ENCODE measurements around the gene COX4I2. TPM values are rescaled to one million over a fixed set of nuclear protein-coding genes. Genes with fewer than 3 reads are reported as not detected.
"Not testable (repeated sequence)": the region's sequence is repeated elsewhere in the genome, so short reads cannot be mapped to it uniquely, and the experiment has no call there.

The COX4I2 gene
- total and polyA plus RNA-seq, 2 of the 4 experiments (the other 2 are of a cell fraction): not detected

- H3K56ac ChIP-seq (ENCODE audit: extremely low read depth, insufficient read depth, low read length): no peak overlapping the region
- no peaks in the 10 kb centered on the region for H3K9me1 ChIP-seq (ENCODE audit: insufficient read depth, low read length)
- no peak overlapping the region for H3K4me2 ChIP-seq (ENCODE audit: low read depth, low read length)
- H2AK9ac ChIP-seq (replicated peaks; ENCODE audit: low read depth, low read length, poor library complexity): no peak overlapping the region
- intact Hi-C loops (cut with micrococcal nuclease): no loop called here
- H2AK5ac ChIP-seq (ENCODE audit: low read depth, low read length): no peak overlapping the region
- no peak overlapping the region for H4K8ac ChIP-seq (ENCODE audit: low read depth in 2 of 2, low read length in 2 of 2)
- H3K36me3 ChIP-seq (ENCODE audit: control insufficient read depth, insufficient read depth, low read length): no peaks in the 10 kb centered on the region
- no peak overlapping the region for H3K4me3 ChIP-seq (ENCODE audit: insufficient read depth, low read depth, low read length)
- ChIA-PET CTCF (no interaction called here), POLR2A (ENCODE audit: unreplicated experiment) (no interaction called here)
- dilution Hi-C loops (cut with HindIII; ENCODE audit: low sequenced_read_pairs, unreplicated experiment): no loop called here
- H3K18ac ChIP-seq (ENCODE audit: low read depth, low read length): no peak overlapping the region
- DNase-seq (no peak), ATAC-seq (ENCODE audit: low read depth) (no peak)
- H3K4me1 ChIP-seq (ENCODE audit: control insufficient read depth, insufficient read depth, low read length): no peaks in the 10 kb centered on the region
- no TSS peak for BruUV-seq (replicated peaks)
- no peak overlapping the region for H2BK20ac ChIP-seq (ENCODE audit: low read depth, low read length)
- H3K9ac ChIP-seq (ENCODE audit: low read depth, low read length): no peak overlapping the region
- in situ Hi-C loops (cut with MboI; ENCODE audit: low sequenced_read_pairs): no loop called here
- no peak overlapping the region for H4K91ac ChIP-seq (ENCODE audit: insufficient read depth, low read depth, low read length)
- no peak overlapping the region for H2BK120ac ChIP-seq (ENCODE audit: low read depth, low read length)
- no peaks in the 10 kb centered on the region for H3K27me3 ChIP-seq (ENCODE audit: control insufficient read depth, insufficient read depth, low read length)
- no peaks in the 10 kb centered on the region for H4K20me1 ChIP-seq (ENCODE audit: insufficient read depth, low read length)
- TF ChIP-seq MAFK (IDR thresholded peaks at IDR 0.05; ENCODE audit: low read depth, low read length) (no peak), BHLHE40 (IDR thresholded peaks at IDR 0.05; ENCODE audit: low read depth, low read length) (no peak), MXI1 (IDR thresholded peaks at IDR 0.05; ENCODE audit: borderline replicate concordance, low read depth, low read length) (no peak)
- no peak overlapping the region for H2AFZ ChIP-seq (replicated peaks; ENCODE audit: low read length, poor library complexity)
- no peak overlapping the region for H3K27ac ChIP-seq (ENCODE audit: insufficient read depth, low read length)
- no peak overlapping the region for H2BK15ac ChIP-seq (ENCODE audit: low read depth, low read length)
- no peak overlapping the region for H4K5ac ChIP-seq (ENCODE audit: low read depth, low read length)
- H2BK5ac ChIP-seq (ENCODE audit: low read depth, low read length, poor library complexity, severe bottlenecking): no peak overlapping the region
- H3K9me3 ChIP-seq (ENCODE audit: control insufficient read depth, insufficient read depth, low read length): no peaks in the 10 kb centered on the region
- no peaks in the 10 kb centered on the region for H3K79me1 ChIP-seq (ENCODE audit: low read depth in 1 of 2, low read length in 2 of 2)
- H3K23ac ChIP-seq (ENCODE audit: low read depth, low read length): no peak overlapping the region
- no peak overlapping the region for H3K14ac ChIP-seq (replicated peaks; ENCODE audit: low read depth, low read length)
- no peak overlapping the region for H3K4ac ChIP-seq (ENCODE audit: low read depth, low read length)
- WGBS, 2 experiments (ENCODE audit: extremely low coverage in 2 of 2, insufficient read length in 1 of 2): 100% methylated on average over 1 of the region's 3 CpGs; no CpG with 5 or more reads in 1 of the 2 experiments
Measured at GRCh38 chr20:31620246-31620645, 17.5 kb upstream of the COX4I2 start.

- H2BK15ac ChIP-seq (ENCODE audit: low read depth, low read length); H2BK5ac ChIP-seq (ENCODE audit: low read depth, low read length, poor library complexity, severe bottlenecking); H3K27me3 ChIP-seq (ENCODE audit: control insufficient read depth, insufficient read depth, low read length); H3K23ac ChIP-seq (ENCODE audit: low read depth, low read length); H4K8ac ChIP-seq (ENCODE audit: low read depth in 2 of 2, low read length in 2 of 2); H3K14ac ChIP-seq (replicated peaks; ENCODE audit: low read depth, low read length); H3K9me3 ChIP-seq (ENCODE audit: control insufficient read depth, insufficient read depth, low read length); BruUV-seq (replicated peaks); POLR2A ChIA-PET (ENCODE audit: unreplicated experiment); H3K4ac ChIP-seq (ENCODE audit: low read depth, low read length); H2AK5ac ChIP-seq (ENCODE audit: low read depth, low read length); H4K20me1 ChIP-seq (ENCODE audit: insufficient read depth, low read length); H3K4me3 ChIP-seq (ENCODE audit: insufficient read depth, low read depth, low read length); H3K9me1 ChIP-seq (ENCODE audit: insufficient read depth, low read length); H3K4me2 ChIP-seq (ENCODE audit: low read depth, low read length); H3K27ac ChIP-seq (ENCODE audit: insufficient read depth, low read length); intact Hi-C loops (cut with micrococcal nuclease); H3K36me3 ChIP-seq (ENCODE audit: control insufficient read depth, insufficient read depth, low read length); H3K79me1 ChIP-seq (ENCODE audit: low read depth in 1 of 2, low read length in 2 of 2); H4K5ac ChIP-seq (ENCODE audit: low read depth, low read length); H3K9ac ChIP-seq (ENCODE audit: low read depth, low read length); ATAC-seq (ENCODE audit: low read depth); H2BK120ac ChIP-seq (ENCODE audit: low read depth, low read length); H3K4me1 ChIP-seq (ENCODE audit: control insufficient read depth, insufficient read depth, low read length); H2AK9ac ChIP-seq (replicated peaks; ENCODE audit: low read depth, low read length, poor library complexity); H3K56ac ChIP-seq (ENCODE audit: extremely low read depth, insufficient read depth, low read length); DNase-seq; H2BK20ac ChIP-seq (ENCODE audit: low read depth, low read length); CTCF ChIA-PET; dilution Hi-C loops (cut with HindIII; ENCODE audit: low sequenced_read_pairs, unreplicated experiment); H4K91ac ChIP-seq (ENCODE audit: insufficient read depth, low read depth, low read length); H3K18ac ChIP-seq (ENCODE audit: low read depth, low read length); in situ Hi-C loops (cut with MboI; ENCODE audit: low sequenced_read_pairs); H2AFZ ChIP-seq (replicated peaks; ENCODE audit: low read length, poor library complexity): not testable (repeated sequence)
- no CpG with 5 or more reads among the region's 6 CpGs for WGBS, 2 experiments (ENCODE audit: extremely low coverage in 2 of 2, insufficient read length in 1 of 2)
Measured at GRCh38 chr20:31623123-31623505, 14.6 kb upstream of the COX4I2 start.
